Loucy (cell line): Measurements from ENCODE around the gene SBF2.

Experiments used
- H2AFZ ChIP-seq: fragments of 200-600 bp; sonication (generic); 2 replicates; pipeline ENCODE4 v1.6.0; 2016; ENCODE audit warnings: antibody characterized with exemption, mild to moderate bottlenecking, low read length, moderate library complexity
- H3F3A ChIP-seq: fragments of 200-600 bp; 2 replicates; pipeline ENCODE4 v1.6.0; 2016; ENCODE audit warnings: antibody characterized with exemption, low read depth, mild to moderate bottlenecking
- H3K27me3 ChIP-seq: fragments of 200-600 bp; sonication (generic); 2 replicates; pipeline ENCODE4 v1.6.1; 2014; ENCODE audit warnings: low read length, mild to moderate bottlenecking; ENCODE audit not compliant: insufficient read depth, poor library complexity, severe bottlenecking
- H3K36me3 ChIP-seq: fragments of 200-600 bp; sonication (generic); 2 replicates; pipeline ENCODE4 v1.6.1; 2016; ENCODE audit warnings: low read length; ENCODE audit not compliant: insufficient read depth
- H3K4me1 ChIP-seq: fragments of 200-600 bp; sonication (generic); 2 replicates; pipeline ENCODE4 v1.5.1; 2014; ENCODE audit warnings: low read length, mild to moderate bottlenecking; ENCODE audit not compliant: insufficient read depth, poor library complexity, severe bottlenecking
- H3K4me2 ChIP-seq: fragments of 200-600 bp; sonication (generic); 2 replicates; pipeline ENCODE4 v1.6.0; 2014; ENCODE audit warnings: antibody characterized with exemption, low read length, low read depth, mild to moderate bottlenecking; ENCODE audit not compliant: poor library complexity, severe bottlenecking
- H3K4me3 ChIP-seq: fragments of 200-600 bp; sonication (generic); 2 replicates; pipeline ENCODE4 v1.5.1; 2014; ENCODE audit warnings: low read length, mild to moderate bottlenecking, mixed read lengths; ENCODE audit not compliant: poor library complexity, severe bottlenecking
- H3K79me2 ChIP-seq: fragments of 200-600 bp; sonication (generic); 2 replicates; pipeline ENCODE4 v1.6.1; 2014; ENCODE audit warnings: low read length; ENCODE audit not compliant: insufficient read depth
- H3K9ac ChIP-seq: fragments of 200-600 bp; sonication (generic); 2 replicates; pipeline ENCODE4 v1.6.0; 2014; ENCODE audit warnings: mild to moderate bottlenecking, low read depth, low read length, moderate library complexity; ENCODE audit not compliant: poor library complexity, severe bottlenecking
- H3K9me2 ChIP-seq: fragments of 200-600 bp; sonication (generic); replicated peaks from 2 replicates; pipeline ENCODE4 v1.6.1; 2016; ENCODE audit warnings: low read depth, low read length, mixed read lengths
- H3K9me3 ChIP-seq: fragments of 200-600 bp; sonication (generic); 2 replicates; pipeline ENCODE4 v1.6.1; 2014; ENCODE audit warnings: mild to moderate bottlenecking, antibody characterized with exemption, low read length, low read depth; ENCODE audit not compliant: insufficient read depth
- H4K20me1 ChIP-seq: fragments of 200-600 bp; sonication (generic); 2 replicates; pipeline ENCODE4 v1.6.0; 2014; ENCODE audit warnings: antibody characterized with exemption, low read length, mild to moderate bottlenecking; ENCODE audit not compliant: insufficient read depth, poor library complexity, severe bottlenecking
- CTCF ChIP-seq: fragments of 200-600 bp; sonication (generic); conservative IDR thresholded peaks from 2 replicates; pipeline ENCODE4 v1.5.1; 2014; ENCODE audit warnings: mild to moderate bottlenecking, antibody characterized with exemption, low read length
- EZH2phosphoT487 ChIP-seq: fragments of 200-600 bp; IDR thresholded peaks from 2 replicates; pipeline ENCODE4 v1.6.1; 2018; ENCODE audit warnings: antibody characterized with exemption, mild to moderate bottlenecking, moderate library complexity, borderline replicate concordance

Gene SBF2

GRCh38 chr11:10017050-10017449 lies 277.0 kb downstream of the SBF2 start:
- no peaks in the 10 kb centered on the region for H3K36me3 ChIP-seq
- no peak overlapping the region for H2AFZ ChIP-seq
- H3K4me2 ChIP-seq, result no peak overlapping the region
- no peak overlapping the region for H3K9ac ChIP-seq
- H3K4me3 ChIP-seq, result no peak overlapping the region
- 0 out of 2 replicates have a peak, but pooled peaks cover 9% of the 10 kb centered on the region for H3F3A ChIP-seq
- H3K27me3 ChIP-seq, result no peaks in the 10 kb centered on the region
- peaks cover 35% of the 10 kb centered on the region for H3K4me1 ChIP-seq
- H4K20me1 ChIP-seq, result no peaks in the 10 kb centered on the region
- H3K79me2 ChIP-seq, result no peaks in the 10 kb centered on the region
- H3K9me3 ChIP-seq, result no peaks in the 10 kb centered on the region
- H3K9me2 ChIP-seq, result no peaks in the 10 kb centered on the region
- no peak for TF ChIP-seq CTCF

- no peaks in the 10 kb centered on the region for H3F3A ChIP-seq
- no peaks in the 10 kb centered on the region for H4K20me1 ChIP-seq
- peaks cover 6% of the 10 kb centered on the region for H3K4me1 ChIP-seq
- no peaks in the 10 kb centered on the region for H3K27me3 ChIP-seq
- no peak overlapping the region for H3K4me3 ChIP-seq
- no peaks in the 10 kb centered on the region for H3K36me3 ChIP-seq
- H3K9ac ChIP-seq, result no peak overlapping the region
- TF ChIP-seq EZH2phosphoT487, result no peak
- TF ChIP-seq CTCF, result no peak
- H2AFZ ChIP-seq, result no peak overlapping the region
- no peaks in the 10 kb centered on the region for H3K79me2 ChIP-seq
- no peaks in the 10 kb centered on the region for H3K9me2 ChIP-seq
- H3K4me2 ChIP-seq, result no peak overlapping the region
- no peaks in the 10 kb centered on the region; the same call in 1 of the 2 replicates for H3K9me3 ChIP-seq
Measured at GRCh38 chr11:10012068-10012467, 282.0 kb downstream of the SBF2 start.

- TF ChIP-seq EZH2phosphoT487 (no peak), CTCF (no peak)
- Histone ChIP-seq H4K20me1 (no peaks in the 10 kb centered on the region), H3K9me2 (no peaks in the 10 kb centered on the region), H3K36me3 (no peaks in the 10 kb centered on the region), H3K4me3 (no peak overlapping the region), H3K9me3 (no peaks in the 10 kb centered on the region; the same call in 1 of the 2 replicates), H2AFZ (no peak overlapping the region), H3F3A (no peaks in the 10 kb centered on the region), H3K4me1 (no peaks in the 10 kb centered on the region), H3K27me3 (no peaks in the 10 kb centered on the region), H3K4me2 (no peak overlapping the region), H3K9ac (no peak overlapping the region), H3K79me2 (no peaks in the 10 kb centered on the region)
Measured at GRCh38 chr11:10005955-10006525, 288.0 kb downstream of the SBF2 start.
